ENCODE data around the gene GREB1.

Gene GREB1

DNA sequence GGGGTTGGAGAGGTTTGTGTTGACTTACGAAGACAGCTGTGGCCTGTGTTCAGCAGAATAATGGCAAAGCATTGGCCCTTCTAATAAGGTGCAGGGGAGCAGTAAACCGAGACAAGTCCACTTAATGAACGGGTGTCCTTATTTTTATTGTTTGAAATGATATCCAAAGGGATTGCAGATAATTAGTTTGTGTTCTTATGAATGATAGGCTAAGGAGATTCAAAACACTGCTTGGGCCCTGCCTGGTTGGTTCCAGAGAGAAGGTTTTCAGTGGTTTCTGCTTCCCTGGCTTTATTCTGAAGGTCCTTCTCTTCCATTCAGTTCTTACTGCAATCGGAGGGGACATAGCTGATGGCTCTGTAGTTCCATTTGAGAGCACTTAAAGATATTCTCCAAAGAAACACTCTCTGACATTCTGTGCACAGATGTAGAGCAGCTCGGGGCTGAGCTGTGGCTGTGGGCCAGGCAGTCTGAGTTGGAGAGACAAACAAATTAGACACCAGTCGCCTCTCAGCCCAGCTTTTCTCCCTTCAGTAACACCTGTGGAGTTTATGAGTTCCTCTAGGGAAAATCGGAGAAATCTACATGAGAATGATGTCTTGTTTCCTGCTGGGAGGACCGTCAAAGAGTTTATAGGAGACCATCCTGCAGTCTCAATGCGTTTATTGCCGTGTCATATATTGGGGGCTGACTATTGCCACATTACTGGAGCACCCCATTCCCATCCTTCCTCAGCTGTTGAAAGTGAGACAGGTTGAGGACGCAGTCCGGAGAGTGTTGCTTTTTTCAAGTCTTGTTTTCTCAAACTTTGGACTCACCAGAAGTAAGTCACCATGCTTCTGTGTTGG, 6.5 kb downstream of the GREB1 start:
- Histone ChIP-seq H3K4me3 (no peak overlapping the region), H3K27ac (no peak overlapping the region)
- TF ChIP-seq, protein P1, sequence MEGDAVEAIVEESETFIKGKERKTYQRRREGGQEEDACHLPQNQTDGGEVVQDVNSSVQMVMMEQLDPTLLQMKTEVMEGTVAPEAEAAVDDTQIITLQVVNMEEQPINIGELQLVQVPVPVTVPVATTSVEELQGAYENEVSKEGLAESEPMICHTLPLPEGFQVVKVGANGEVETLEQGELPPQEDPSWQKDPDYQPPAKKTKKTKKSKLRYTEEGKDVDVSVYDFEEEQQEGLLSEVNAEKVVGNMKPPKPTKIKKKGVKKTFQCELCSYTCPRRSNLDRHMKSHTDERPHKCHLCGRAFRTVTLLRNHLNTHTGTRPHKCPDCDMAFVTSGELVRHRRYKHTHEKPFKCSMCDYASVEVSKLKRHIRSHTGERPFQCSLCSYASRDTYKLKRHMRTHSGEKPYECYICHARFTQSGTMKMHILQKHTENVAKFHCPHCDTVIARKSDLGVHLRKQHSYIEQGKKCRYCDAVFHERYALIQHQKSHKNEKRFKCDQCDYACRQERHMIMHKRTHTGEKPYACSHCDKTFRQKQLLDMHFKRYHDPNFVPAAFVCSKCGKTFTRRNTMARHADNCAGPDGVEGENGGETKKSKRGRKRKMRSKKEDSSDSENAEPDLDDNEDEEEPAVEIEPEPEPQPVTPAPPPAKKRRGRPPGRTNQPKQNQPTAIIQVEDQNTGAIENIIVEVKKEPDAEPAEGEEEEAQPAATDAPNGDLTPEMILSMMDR (IDR thresholded peaks at IDR 0.05) = no peak
- DNase-seq (ENCODE audit: low spot score) = no peak

DNA sequence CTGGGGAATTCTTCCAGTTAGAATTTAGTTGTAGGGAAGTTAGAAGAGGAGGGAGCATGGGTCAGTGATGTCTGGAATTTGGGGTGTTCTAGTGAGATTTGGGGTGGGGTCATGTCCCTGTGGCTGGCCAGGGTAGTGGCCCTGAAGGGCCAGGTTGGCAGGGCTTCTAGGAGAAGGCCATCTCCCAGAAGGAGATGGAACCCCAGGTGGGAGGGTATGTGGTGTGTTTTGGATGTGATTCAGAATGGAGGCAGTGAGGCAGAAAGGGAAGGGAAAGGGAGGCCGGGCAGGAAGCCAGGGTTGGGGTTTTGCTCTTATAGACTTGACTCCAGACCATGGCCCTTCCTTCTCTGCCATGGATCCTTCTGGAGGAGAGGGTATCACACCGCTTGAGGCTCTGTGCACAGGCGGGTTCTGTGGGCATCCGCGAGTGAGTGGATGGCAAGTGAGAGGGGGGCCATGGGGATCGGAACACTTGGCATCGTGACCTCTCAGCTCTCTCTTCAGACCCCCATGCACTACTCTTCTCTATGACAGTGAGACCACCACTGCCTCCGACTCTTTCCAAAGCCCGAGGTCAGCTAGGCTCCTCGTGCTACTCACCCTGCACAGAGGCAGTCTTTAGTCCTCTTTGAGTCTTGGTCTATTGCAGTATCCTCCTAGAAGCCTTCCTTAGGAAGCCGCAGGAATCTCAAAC, 7.3 kb downstream of the GREB1 start:
- no peak for DNase-seq (ENCODE audit: low spot score)
- no peak overlapping the region for H3K27ac ChIP-seq
- TF ChIP-seq, protein P1 (IDR thresholded peaks at IDR 0.05) = no peak
- H3K4me3 ChIP-seq = no peak overlapping the region

DNA sequence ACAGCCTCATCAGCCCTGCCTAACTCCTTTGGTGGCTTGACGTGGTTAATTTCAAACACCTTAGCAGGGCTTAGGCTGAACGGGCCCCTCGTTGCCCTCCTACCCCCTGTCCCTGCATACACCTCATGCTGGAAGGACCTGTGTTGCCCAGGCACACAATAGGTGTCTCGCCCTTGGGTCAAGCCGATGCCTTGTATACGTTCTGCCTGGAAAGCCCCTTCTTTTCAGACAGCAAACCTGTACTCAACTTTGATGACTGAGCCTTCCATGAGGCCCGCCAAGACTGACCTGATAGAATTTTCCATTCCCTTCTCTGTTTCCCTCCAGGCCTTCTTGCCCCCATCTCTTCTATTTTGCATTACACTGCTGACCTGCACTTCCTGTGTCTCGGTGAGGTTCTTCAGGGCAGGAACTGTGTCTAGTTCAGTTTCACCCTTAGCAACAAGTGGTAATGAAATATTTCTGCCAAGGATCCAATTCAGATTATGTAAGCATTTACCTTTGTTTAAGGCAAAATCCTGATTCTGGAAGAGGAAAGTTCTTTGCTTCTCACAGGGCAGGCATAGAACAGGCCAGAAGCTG, 7.9 kb downstream of the GREB1 start:
- TF ChIP-seq, protein P1 (IDR thresholded peaks at IDR 0.05) = no peak
- Histone ChIP-seq H3K27ac (no peak overlapping the region), H3K4me3 (no peak overlapping the region)
- DNase-seq (ENCODE audit: low spot score) = no peak

DNA sequence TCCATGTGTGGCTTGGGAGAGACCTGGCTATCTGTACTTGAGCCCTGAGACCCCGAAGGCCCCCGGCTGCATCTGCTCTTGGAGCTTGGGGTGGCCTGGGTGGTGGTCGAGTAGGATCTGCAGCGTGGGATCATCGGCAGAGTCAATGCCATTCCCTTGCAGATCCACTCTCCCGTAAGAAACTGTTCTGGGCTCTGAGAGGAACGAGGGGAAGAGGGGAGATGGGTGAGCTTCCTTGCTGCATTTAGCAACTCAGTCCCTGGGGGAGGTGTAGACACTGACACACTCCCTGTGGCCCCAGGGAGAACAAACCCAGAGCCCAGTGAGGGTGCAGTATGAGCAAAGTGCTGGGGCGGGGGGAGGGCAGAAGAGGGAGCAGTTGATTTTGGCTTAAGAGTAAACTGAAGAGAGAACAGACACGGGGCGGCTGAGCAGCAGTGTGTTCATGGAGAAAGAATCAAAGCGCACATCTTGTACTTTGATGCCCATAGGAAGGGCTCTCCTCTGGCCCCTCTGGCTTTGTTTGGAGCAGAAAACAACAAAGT, 8.5 kb downstream of the GREB1 start:
- TF ChIP-seq, protein P1 (IDR thresholded peaks at IDR 0.05) = no peak
- Histone ChIP-seq H3K4me3 (no peak overlapping the region), H3K27ac (no peak overlapping the region)
- no peak for DNase-seq (ENCODE audit: low spot score)

DNA sequence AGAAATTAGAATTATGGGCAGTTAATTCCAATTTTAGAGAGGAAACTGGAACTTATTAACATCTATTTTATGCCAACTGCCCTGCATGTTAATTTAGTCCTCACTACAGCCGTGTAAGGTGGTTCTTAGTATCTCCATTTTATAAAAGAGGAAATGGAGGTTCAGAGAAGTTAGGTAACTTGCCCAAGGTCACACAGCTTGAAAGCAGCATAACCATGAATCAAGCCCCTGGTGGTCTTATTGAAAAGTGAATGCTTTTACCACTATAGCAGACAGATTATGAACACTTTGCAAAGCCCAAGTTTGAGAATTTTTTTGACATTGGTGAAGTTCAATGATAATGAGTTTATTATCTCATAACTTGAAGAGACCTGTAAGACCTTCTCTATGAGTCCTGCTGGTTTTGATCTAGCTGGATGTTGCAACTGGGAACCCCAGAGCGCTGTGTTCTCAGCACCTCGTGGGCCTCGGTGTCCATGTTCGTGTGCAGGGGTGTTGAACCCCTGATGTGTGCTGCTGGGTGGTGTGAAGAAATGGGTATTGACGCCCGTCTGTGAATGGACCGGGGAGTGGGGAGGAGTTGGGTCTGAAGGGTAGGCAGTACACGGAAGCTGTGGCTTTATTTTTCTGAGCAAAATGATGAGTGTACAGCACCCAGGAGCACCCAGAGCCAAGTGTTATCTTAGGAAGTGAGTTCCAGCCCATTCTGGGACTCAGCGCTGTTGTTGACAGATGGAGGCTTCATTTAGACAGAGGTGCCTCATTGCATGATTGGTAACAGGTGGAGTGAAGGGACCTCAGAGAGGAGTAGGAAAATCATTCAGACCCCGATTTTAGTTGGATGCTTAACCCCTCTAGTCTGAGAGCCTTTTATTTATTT, 9.7 kb downstream of the GREB1 start:
- Histone ChIP-seq H3K4me3 (no peak overlapping the region), H3K27ac (no peak overlapping the region)
- TF ChIP-seq, protein P1 (IDR thresholded peaks at IDR 0.05) = no peak
- no peak for DNase-seq (ENCODE audit: low spot score)

DNA sequence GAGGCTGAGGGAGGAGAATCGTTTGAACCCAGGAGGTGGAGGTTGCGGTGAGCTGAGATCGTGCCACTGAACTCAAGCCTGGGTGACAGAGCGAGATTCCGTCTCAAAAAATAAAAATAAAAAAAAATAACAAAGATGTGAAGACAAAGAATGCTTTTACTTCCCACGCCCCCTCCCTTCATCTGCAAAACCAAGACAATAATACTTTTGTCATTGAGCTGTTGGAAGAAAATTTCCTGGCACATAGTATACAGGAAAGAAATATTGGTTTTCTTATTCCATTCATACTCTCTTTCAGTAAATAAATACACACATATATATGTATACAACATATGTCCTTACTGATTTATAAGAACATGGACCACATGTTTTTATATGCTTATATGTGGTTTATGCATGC, 12.2 kb downstream of the GREB1 start:
- H3K4me3 ChIP-seq = no peak overlapping the region
- no peak overlapping the region for H3K27ac ChIP-seq
- no peak for DNase-seq (ENCODE audit: low spot score)
- TF ChIP-seq, protein P1 (IDR thresholded peaks at IDR 0.05) = no peak
